H1 (cell line): Measurements from ENCODE around the gene SAAL1. TPM values are rescaled to one million over a fixed set of nuclear protein-coding genes. Genes with fewer than 3 reads are reported as not detected.

Source experiments
- CHD2 ChIP-seq: IDR thresholded peaks from 2 replicates; pipeline ENCODE4 v1.6.1; 2012; ENCODE audit warnings: low read length, improper control_type of control experiment
- CHD7 ChIP-seq: fragments of 300-600 bp; sonication (generic); IDR thresholded peaks from 2 replicates; pipeline ENCODE4 v1.7.1; 2012; ENCODE audit warnings: low read length, moderate library complexity, mild to moderate bottlenecking, inconsistent platforms; ENCODE audit not compliant: insufficient replicate concordance
- CREB1 ChIP-seq: IDR thresholded peaks from 2 replicates; pipeline ENCODE4 v1.6.1; 2012; ENCODE audit warnings: inconsistent platforms
- EP300 ChIP-seq, 2 experiments: IDR thresholded peaks; 1 replicate in 1 of 2; 2 replicates in 1 of 2; pipeline ENCODE4 v1.6.1; 2011 to 2012; ENCODE audit warnings: low read depth in 2 of 2, low read length in 2 of 2, mild to moderate bottlenecking in 2 of 2, borderline replicate concordance in 1 of 2, inconsistent platforms in 1 of 2, moderate library complexity in 1 of 2
- EZH2 ChIP-seq: fragments of 200-600 bp; sonication (generic); IDR thresholded peaks from 2 replicates; pipeline ENCODE4 v1.7.1; 2012; ENCODE audit warnings: low read depth, mild to moderate bottlenecking, moderate library complexity, low read length, inconsistent platforms; ENCODE audit not compliant: severe bottlenecking
- KDM4A ChIP-seq: IDR thresholded peaks from one replicate; pipeline ENCODE4 v1.7.1; 2012; ENCODE audit warnings: low read depth, mild to moderate bottlenecking, moderate library complexity, low read length, inconsistent platforms; ENCODE audit not compliant: severe bottlenecking
- NRF1 ChIP-seq: IDR thresholded peaks from 2 replicates; pipeline ENCODE4 v1.6.1; 2011; ENCODE audit warnings: mild to moderate bottlenecking, low read depth, low read length, improper control_type of control experiment
- POLR2AphosphoS5 ChIP-seq: IDR thresholded peaks from 2 replicates; pipeline ENCODE4 v1.6.1; 2011; ENCODE audit warnings: low read depth, low read length
- SAP30 ChIP-seq: fragments of 300-600 bp; sonication (generic); IDR thresholded peaks from 2 replicates; pipeline ENCODE4 v1.7.1; 2012; ENCODE audit warnings: low read length, moderate library complexity, mild to moderate bottlenecking, inconsistent platforms; ENCODE audit not compliant: insufficient read depth, insufficient replicate concordance
- SIN3A ChIP-seq, 2 experiments: IDR thresholded peaks in 1 of 2; conservative IDR thresholded peaks in 1 of 2; 2 replicates each; pipeline ENCODE4 v1.6.1; 2011 to 2012; ENCODE audit warnings: low read length in 2 of 2, improper control_type of control experiment in 1 of 2, low read depth in 1 of 2, mild to moderate bottlenecking in 1 of 2
- SUZ12 ChIP-seq: fragments of 200-600 bp; sonication (generic); IDR thresholded peaks from 2 replicates; pipeline ENCODE4 v1.6.1; 2012; ENCODE audit warnings: mild to moderate bottlenecking, inconsistent platforms, low read length, moderate library complexity, mixed read lengths
- TBP ChIP-seq: IDR thresholded peaks from 2 replicates; pipeline ENCODE4 v1.6.1; 2011; ENCODE audit warnings: low read depth, low read length, improper control_type of control experiment
- polyA plus RNA-seq, 7 experiments: library from polyadenylated mRNA; depleted of rRNA in 3 of 7; stranded (reverse) in 5 of 7; unstranded in 2 of 7; fragments of >200 nt in 5 of 7; fragments of 200-250 nt in 2 of 7; gene quantifications; 1 replicate in 5 of 7; 2 replicates in 1 of 7; 4 replicates in 1 of 7; pipeline versions ENCODE4 v1.2.1 to v1.2.3, GENCODE V29; 2011 to 2013; ENCODE audit warnings: missing spikeins in 2 of 7, mixed read lengths in 2 of 7
- total RNA-seq: library from RNA; stranded (reverse); fragmentation: NEBNext Ultra II Directional; extraction: Animal tissue kit (Norgen Biotek cat#: 25700); gene quantifications from 2 replicates; pipeline ENCODE4 v1.2.1, GENCODE V29; 2021

Gene SAAL1
- total and polyA plus RNA-seq, 2 of the 8 experiments (the other 6 are each of a cell fraction or from before 2014, with no cell fraction given): 26.4 to 46.6 TPM

DNA sequence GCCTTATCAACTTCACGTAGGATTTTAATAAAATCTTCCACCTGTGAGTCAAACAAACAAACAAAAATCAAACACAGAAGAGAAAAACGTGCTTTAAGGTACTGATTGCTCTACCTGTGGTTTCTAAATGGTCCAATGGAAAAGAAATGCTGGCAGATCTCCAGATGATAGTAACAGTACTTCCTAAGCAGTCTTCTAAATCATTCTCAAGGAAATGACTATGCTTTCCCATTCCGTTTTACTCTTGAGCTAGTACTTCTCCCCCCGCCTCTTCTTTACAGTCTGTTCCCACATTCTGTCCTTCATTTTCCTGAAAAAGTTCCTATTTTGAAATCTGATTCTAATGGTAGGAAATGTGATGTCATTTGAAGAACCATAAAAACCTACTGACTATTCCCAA, 25.4 kb downstream of the SAAL1 start (continued):
- TF ChIP-seq CHD7: no peak
- TF ChIP-seq CREB1: no peak
- TF ChIP-seq SUZ12: no peak
- TF ChIP-seq EZH2: no peak
- TF ChIP-seq SAP30: no peak
- TF ChIP-seq EP300 (IDR thresholded peaks at IDR 0.05; ENCODE audit: borderline replicate concordance in 1 of 2, low read depth in 2 of 2, low read length in 2 of 2): no peak
- no peak for TF ChIP-seq SIN3A (conservative IDR thresholded peaks at IDR 0.05 in 1 of 2, IDR thresholded peaks at IDR 0.05 in 1 of 2; ENCODE audit: low read depth in 1 of 2, low read length in 2 of 2)
- TF ChIP-seq POLR2AphosphoS5: no peak
- TF ChIP-seq NRF1: no peak
- no peak for TF ChIP-seq TBP
- TF ChIP-seq CHD2: no peak
- no peak for TF ChIP-seq KDM4A
